ENCODE measurements around the gene MRTFB. TPM values are rescaled to one million over a fixed set of nuclear protein-coding genes. Genes with fewer than 3 reads are reported as not detected.
A peak's percentile ranks its signal among the peaks of the same experiment; 100 is the strongest.

The MRTFB gene
- total and polyA plus RNA-seq, 2 of the 13 experiments (the other 11 are each of a cell fraction or from before 2014, with no cell fraction given): 11.4 to 14.0 TPM

DNA sequence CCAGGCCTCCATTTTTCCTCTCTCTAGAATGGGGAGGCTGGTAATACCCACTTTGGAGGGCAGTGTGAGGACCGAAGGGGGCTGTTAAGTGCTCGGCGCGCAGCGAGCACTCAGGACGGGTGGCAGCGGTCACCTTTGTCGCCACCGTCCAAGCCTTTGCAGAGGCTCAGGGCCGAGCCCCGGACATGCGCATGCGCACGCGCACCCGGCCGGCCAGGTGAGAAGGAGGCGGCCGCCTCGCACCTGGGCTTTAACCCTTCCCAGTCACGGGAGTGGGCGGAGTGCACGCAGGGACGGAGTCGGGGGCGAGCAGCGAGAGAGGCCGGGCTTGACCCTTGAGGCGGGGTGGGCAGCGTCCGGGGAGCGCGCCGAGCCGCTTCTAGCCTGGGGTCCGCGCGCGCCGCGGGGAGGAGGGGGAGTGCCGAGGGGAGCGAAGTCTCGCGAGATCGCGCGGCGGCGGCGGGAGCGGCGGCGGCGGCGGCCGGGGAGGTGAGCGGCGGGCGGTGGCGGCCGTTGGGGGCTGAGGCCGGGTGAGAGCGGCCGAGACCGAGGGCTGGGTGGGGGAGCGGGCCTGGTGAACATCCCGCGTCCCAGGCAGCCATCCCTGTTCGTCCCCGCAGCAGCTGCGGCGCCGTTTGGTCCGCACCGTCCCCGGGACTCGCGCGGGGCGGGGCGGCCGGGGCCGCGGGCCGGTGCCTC is at the start of gene MRTFB (continued):
- TF ChIP-seq MIXL1 (CRISPR knock-in tag; IDR thresholded peaks at IDR 0.05): no peak
- TF ChIP-seq HNRNPLL (IDR thresholded peaks at IDR 0.05; ENCODE audit: low read depth, low read length, poor library complexity, severe bottlenecking): peak; percentile 76
- TF ChIP-seq, protein P1, sequence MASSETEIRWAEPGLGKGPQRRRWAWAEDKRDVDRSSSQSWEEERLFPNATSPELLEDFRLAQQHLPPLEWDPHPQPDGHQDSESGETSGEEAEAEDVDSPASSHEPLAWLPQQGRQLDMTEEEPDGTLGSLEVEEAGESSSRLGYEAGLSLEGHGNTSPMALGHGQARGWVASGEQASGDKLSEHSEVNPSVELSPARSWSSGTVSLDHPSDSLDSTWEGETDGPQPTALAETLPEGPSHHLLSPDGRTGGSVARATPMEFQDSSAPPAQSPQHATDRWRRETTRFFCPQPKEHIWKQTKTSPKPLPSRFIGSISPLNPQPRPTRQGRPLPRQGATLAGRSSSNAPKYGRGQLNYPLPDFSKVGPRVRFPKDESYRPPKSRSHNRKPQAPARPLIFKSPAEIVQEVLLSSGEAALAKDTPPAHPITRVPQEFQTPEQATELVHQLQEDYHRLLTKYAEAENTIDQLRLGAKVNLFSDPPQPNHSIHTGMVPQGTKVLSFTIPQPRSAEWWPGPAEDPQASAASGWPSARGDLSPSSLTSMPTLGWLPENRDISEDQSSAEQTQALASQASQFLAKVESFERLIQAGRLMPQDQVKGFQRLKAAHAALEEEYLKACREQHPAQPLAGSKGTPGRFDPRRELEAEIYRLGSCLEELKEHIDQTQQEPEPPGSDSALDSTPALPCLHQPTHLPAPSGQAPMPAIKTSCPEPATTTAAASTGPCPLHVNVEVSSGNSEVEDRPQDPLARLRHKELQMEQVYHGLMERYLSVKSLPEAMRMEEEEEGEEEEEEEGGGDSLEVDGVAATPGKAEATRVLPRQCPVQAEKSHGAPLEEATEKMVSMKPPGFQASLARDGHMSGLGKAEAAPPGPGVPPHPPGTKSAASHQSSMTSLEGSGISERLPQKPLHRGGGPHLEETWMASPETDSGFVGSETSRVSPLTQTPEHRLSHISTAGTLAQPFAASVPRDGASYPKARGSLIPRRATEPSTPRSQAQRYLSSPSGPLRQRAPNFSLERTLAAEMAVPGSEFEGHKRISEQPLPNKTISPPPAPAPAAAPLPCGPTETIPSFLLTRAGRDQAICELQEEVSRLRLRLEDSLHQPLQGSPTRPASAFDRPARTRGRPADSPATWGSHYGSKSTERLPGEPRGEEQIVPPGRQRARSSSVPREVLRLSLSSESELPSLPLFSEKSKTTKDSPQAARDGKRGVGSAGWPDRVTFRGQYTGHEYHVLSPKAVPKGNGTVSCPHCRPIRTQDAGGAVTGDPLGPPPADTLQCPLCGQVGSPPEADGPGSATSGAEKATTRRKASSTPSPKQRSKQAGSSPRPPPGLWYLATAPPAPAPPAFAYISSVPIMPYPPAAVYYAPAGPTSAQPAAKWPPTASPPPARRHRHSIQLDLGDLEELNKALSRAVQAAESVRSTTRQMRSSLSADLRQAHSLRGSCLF (CRISPR knock-in tag; IDR thresholded peaks at IDR 0.05; ENCODE audit: borderline replicate concordance): no peak
- TF ChIP-seq RXRB (CRISPR knock-in tag; IDR thresholded peaks at IDR 0.05; ENCODE audit: borderline replicate concordance): peak; percentile 58; the same call in 1 of the 2 replicates
- no peak; the same call in 1 of the 2 replicates for TF ChIP-seq SMC3 (IDR thresholded peaks at IDR 0.05; ENCODE audit: low read length)
- peak; percentile 68; the same call in 1 of the 2 replicates for TF ChIP-seq MAZ (IDR thresholded peaks at IDR 0.05; ENCODE audit: borderline replicate concordance, low read depth, low read length)
- TF ChIP-seq MAZ (CRISPR knock-in tag; IDR thresholded peaks at IDR 0.05; ENCODE audit: low read depth): peak; percentile 99
- no peak for TF ChIP-seq ATAD3A (CRISPR knock-in tag; IDR thresholded peaks at IDR 0.05)
- TF ChIP-seq PPARG (CRISPR knock-in tag; conservative IDR thresholded peaks at IDR 0.05): no peak
- TF ChIP-seq, protein P2, sequence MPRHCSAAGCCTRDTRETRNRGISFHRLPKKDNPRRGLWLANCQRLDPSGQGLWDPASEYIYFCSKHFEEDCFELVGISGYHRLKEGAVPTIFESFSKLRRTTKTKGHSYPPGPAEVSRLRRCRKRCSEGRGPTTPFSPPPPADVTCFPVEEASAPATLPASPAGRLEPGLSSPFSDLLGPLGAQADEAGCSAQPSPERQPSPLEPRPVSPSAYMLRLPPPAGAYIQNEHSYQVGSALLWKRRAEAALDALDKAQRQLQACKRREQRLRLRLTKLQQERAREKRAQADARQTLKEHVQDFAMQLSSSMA (CRISPR knock-in tag; IDR thresholded peaks at IDR 0.05): 0 out of 2 replicates have a peak, but pooled peaks have one; percentile 91
- TF ChIP-seq ZNF75D (CRISPR knock-in tag; IDR thresholded peaks at IDR 0.05; ENCODE audit: borderline replicate concordance): no peak
- peak; percentile 29; the same call in 1 of the 2 replicates for TF ChIP-seq ZNF563 (CRISPR knock-in tag; IDR thresholded peaks at IDR 0.05)
- no peak for TF ChIP-seq ZNF468 (CRISPR knock-in tag; IDR thresholded peaks at IDR 0.05)
- TF ChIP-seq FOXO1 (CRISPR knock-in tag; IDR thresholded peaks at IDR 0.05): no peak; the same call in 1 of the 2 replicates
- 0 out of 2 replicates have a peak, but pooled peaks have one; percentile 40 for TF ChIP-seq ZNF549 (CRISPR knock-in tag; IDR thresholded peaks at IDR 0.05)
- TF ChIP-seq, protein P3, sequence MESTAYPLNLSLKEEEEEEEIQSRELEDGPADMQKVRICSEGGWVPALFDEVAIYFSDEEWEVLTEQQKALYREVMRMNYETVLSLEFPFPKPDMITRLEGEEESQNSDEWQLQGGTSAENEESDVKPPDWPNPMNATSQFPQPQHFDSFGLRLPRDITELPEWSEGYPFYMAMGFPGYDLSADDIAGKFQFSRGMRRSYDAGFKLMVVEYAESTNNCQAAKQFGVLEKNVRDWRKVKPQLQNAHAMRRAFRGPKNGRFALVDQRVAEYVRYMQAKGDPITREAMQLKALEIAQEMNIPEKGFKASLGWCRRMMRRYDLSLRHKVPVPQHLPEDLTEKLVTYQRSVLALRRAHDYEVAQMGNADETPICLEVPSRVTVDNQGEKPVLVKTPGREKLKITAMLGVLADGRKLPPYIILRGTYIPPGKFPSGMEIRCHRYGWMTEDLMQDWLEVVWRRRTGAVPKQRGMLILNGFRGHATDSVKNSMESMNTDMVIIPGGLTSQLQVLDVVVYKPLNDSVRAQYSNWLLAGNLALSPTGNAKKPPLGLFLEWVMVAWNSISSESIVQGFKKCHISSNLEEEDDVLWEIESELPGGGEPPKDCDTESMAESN (CRISPR knock-in tag; conservative IDR thresholded peaks at IDR 0.05): peak; percentile 96
- TF ChIP-seq, protein P4, sequence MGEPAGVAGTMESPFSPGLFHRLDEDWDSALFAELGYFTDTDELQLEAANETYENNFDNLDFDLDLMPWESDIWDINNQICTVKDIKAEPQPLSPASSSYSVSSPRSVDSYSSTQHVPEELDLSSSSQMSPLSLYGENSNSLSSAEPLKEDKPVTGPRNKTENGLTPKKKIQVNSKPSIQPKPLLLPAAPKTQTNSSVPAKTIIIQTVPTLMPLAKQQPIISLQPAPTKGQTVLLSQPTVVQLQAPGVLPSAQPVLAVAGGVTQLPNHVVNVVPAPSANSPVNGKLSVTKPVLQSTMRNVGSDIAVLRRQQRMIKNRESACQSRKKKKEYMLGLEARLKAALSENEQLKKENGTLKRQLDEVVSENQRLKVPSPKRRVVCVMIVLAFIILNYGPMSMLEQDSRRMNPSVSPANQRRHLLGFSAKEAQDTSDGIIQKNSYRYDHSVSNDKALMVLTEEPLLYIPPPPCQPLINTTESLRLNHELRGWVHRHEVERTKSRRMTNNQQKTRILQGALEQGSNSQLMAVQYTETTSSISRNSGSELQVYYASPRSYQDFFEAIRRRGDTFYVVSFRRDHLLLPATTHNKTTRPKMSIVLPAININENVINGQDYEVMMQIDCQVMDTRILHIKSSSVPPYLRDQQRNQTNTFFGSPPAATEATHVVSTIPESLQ (CRISPR knock-in tag; conservative IDR thresholded peaks at IDR 0.05): no peak; the same call in 1 of the 2 replicates
- TF ChIP-seq GABPB1 (CRISPR knock-in tag; IDR thresholded peaks at IDR 0.05): peak; percentile 74
- no peak; the same call in 1 of the 2 replicates for TF ChIP-seq MXD4 (CRISPR knock-in tag; IDR thresholded peaks at IDR 0.05)
- no peak for TF ChIP-seq HOXA7 (CRISPR knock-in tag; IDR thresholded peaks at IDR 0.05)
- TF ChIP-seq ZNF766 (CRISPR knock-in tag; IDR thresholded peaks at IDR 0.05; ENCODE audit: borderline replicate concordance): peak; percentile 19; the same call in 1 of the 2 replicates

Measured in HepG2 (cell line).